Measurements from ENCODE around the gene UNC5A. TPM values are rescaled to one million over a fixed set of nuclear protein-coding genes. Genes with fewer than 3 reads are reported as not detected.

Gene UNC5A
- total and polyA plus RNA-seq, 2 of the 8 experiments (the other 6 are each of a cell fraction or from before 2014, with no cell fraction given), result 4.0 to 7.6 TPM

DNA sequence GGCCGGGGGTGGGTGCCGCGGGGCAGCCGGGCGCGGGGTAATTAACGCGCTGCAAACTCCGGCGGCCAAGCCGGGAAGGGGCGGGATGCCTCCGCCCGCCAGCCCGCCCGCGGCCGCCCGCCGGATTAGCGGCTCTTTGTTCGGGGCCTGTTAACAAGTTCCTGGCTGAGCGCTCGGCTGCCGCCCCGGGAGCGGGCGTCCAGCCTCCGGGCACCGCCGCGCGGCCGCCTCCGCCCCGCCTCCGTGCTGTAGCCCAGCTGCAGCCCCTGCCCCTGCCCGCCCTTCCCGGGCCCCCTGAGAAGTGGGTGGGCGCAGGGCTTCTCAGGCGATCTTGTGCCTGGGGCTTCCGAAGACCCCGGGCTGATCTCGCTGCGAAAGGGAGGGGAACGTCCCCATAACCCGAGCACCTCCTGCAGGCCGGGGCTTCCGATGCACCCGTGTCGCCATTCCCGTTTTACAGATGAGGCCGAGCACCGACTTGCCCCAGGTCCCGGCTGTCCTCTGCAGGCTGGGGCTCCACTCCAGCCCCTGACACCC, 7.5 kb downstream of the UNC5A start:
- Histone ChIP-seq H4K5ac (ENCODE audit: insufficient read length, low read depth, low read length) (no peak overlapping the region), H2BK120ac (replicated peaks; ENCODE audit: low read depth, low read length) (no peak overlapping the region), H2BK15ac (ENCODE audit: low read length) (no peak overlapping the region), H2AK5ac (ENCODE audit: low read depth, low read length) (no peak overlapping the region), H2BK12ac (ENCODE audit: low read depth, low read length) (no peak overlapping the region), H4K91ac (replicated peaks; ENCODE audit: insufficient read length, low read length) (no peak overlapping the region), H3K56ac (replicated peaks; ENCODE audit: insufficient read length, low read depth, low read length) (no peak overlapping the region), H2BK20ac (ENCODE audit: low read length) (no peak overlapping the region), H2BK5ac (ENCODE audit: low read depth, low read length) (no peak overlapping the region), H3K4ac (replicated peaks; ENCODE audit: insufficient read length, low read depth, low read length) (no peak overlapping the region), H4K8ac (ENCODE audit: extremely low read depth, insufficient read depth, low read length) (0 out of 2 replicates have a peak overlapping the region, but pooled peaks have one; percentile 12), H4K20me1 (replicated peaks in 1 of 2; ENCODE audit: control insufficient read depth in 1 of 2, insufficient read depth in 2 of 2, low read length in 2 of 2) (peaks cover 0 to 3% of the 10 kb centered on the region in 2 experiments), H3K9me3 (ENCODE audit: insufficient read depth in 2 of 2, low read depth in 1 of 2, low read length in 1 of 2) (no peaks in the 10 kb centered on the region), H3K9ac (replicated peaks in 1 of 4; ENCODE audit: extremely low read depth in 1 of 4, low read depth in 3 of 4, low read length in 3 of 4) (no peak overlapping the region; a peak in 1 of 7 replicates), H3K27ac (ENCODE audit: low read depth, low read length) (no peak overlapping the region), H3K27me3 (replicated peaks in 1 of 4; ENCODE audit: control insufficient read depth in 3 of 4, extremely low read depth in 1 of 4, insufficient read depth in 3 of 4, low read length in 3 of 4) (peaks cover 0 to 7% (median 4%) of the 10 kb centered on the region in 4 experiments; a peak in 2 of 7 replicates), H3K79me1 (ENCODE audit: low read depth, low read length) (no peaks in the 10 kb centered on the region; the same call in 1 of the 2 replicates), H3K23ac (ENCODE audit: insufficient read length) (no peak overlapping the region), H3K23me2 (ENCODE audit: low read depth, low read length) (peaks cover 7% of the 10 kb centered on the region; the same call in 1 of the 2 replicates), H3K4me1 (replicated peaks in 1 of 4; ENCODE audit: control insufficient read depth in 3 of 4, insufficient read depth in 4 of 4, low read length in 3 of 4) (peaks cover 4 to 42% (median 19%) of the 10 kb centered on the region in 4 experiments), H3K36me3 (ENCODE audit: control insufficient read depth in 2 of 4, insufficient read depth in 4 of 4, low read length in 3 of 4) (no peaks in the 10 kb centered on the region), H2AFZ (ENCODE audit: low read length) (no peak overlapping the region), H3K4me2 (ENCODE audit: insufficient read depth in 1 of 2, low read depth in 2 of 2, low read length in 2 of 2) (peak overlapping the region; percentile 67 to 76), H3K79me2 (ENCODE audit: control insufficient read depth in 1 of 2, insufficient read depth in 2 of 2, low read length in 2 of 2) (no peaks in the 10 kb centered on the region), H3K18ac (ENCODE audit: extremely low read depth, low read length) (no peak overlapping the region; the same call in 1 of the 2 replicates), H3K14ac (ENCODE audit: insufficient read length) (no peak overlapping the region), H3K4me3 (ENCODE audit: extremely low read depth in 1 of 4, insufficient read depth in 2 of 4, low read depth in 3 of 4, low read length in 4 of 4) (peak overlapping the region; percentile 28 to 66 (median 48))
- peak in 1 of 2 experiments; percentile 79 for DNase-seq (ENCODE audit: low read depth in 1 of 2, low spot score in 2 of 2)
- ChIA-PET POLR2A (ENCODE audit: partially characterized antibody) (interaction anchor here (1.1 kb wide), 1 partner anchor 12 kb away, joined by 3 read pairs; no protein-coding TSS in a partner anchor), CTCF (ENCODE audit: partially characterized antibody) (interaction anchor here (1.0 to 2.1 kb wide), 4 partner anchors 10 to 157 kb away, joined by 3 to 12 read pairs (median 4); no protein-coding TSS in a partner anchor)
- FAIRE-seq, result no peak
- 6% methylated on average over 10 of the region's 55 CpGs; no CpG with 5 or more reads in 1 of the 2 experiments for WGBS, 2 experiments (ENCODE audit: extremely low coverage in 1 of 2, insufficient coverage in 1 of 2, insufficient read length in 1 of 2, insufficient replicate concordance in 2 of 2, low coverage in 1 of 2, low lambda C conversion rate in 2 of 2, missing lambda C conversion rate in 1 of 2)
- 0 out of 4 replicates have a peak, but pooled peaks of 1 of the 2 experiments have one; percentile 35 for TF ChIP-seq SIN3A (conservative IDR thresholded peaks at IDR 0.05 in 1 of 2, IDR thresholded peaks at IDR 0.05 in 1 of 2; ENCODE audit: low read depth in 1 of 2, low read length in 2 of 2)
- no peak for TF ChIP-seq GABPA (IDR thresholded peaks at IDR 0.05; ENCODE audit: borderline replicate concordance, insufficient read depth, low read length)
- TF ChIP-seq TCF12 (IDR thresholded peaks at IDR 0.05; ENCODE audit: low read depth, low read length), result 0 out of 2 replicates have a peak, but pooled peaks have one; percentile 20
- TF ChIP-seq EP300 (IDR thresholded peaks at IDR 0.05; ENCODE audit: borderline replicate concordance in 1 of 2, low read depth in 2 of 2, low read length in 2 of 2), result no peak
- no peak for TF ChIP-seq SRF (IDR thresholded peaks at IDR 0.05; ENCODE audit: low read depth, low read length)
- TF ChIP-seq PHF8 (conservative IDR thresholded peaks at IDR 0.05; ENCODE audit: low read depth, low read length), result 0 out of 2 replicates have a peak, but pooled peaks have one; percentile 26
- no peak for TF ChIP-seq SUZ12 (IDR thresholded peaks at IDR 0.05; ENCODE audit: low read length)
- TF ChIP-seq SP2 (IDR thresholded peaks at IDR 0.05; ENCODE audit: low read length), result no peak
- TF ChIP-seq TAF7 (optimal IDR thresholded peaks at IDR 0.05; ENCODE audit: borderline replicate concordance, low read depth, low read length), result no peak
- TF ChIP-seq, protein P1, sequence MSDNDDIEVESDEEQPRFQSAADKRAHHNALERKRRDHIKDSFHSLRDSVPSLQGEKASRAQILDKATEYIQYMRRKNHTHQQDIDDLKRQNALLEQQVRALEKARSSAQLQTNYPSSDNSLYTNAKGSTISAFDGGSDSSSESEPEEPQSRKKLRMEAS (IDR thresholded peaks at IDR 0.05), result no peak
- peak; percentile 54; the same call in 1 of the 2 replicates for TF ChIP-seq YY1 (IDR thresholded peaks at IDR 0.05; ENCODE audit: low read depth, low read length)

Data from H1 (cell line).